Measurements from ENCODE around the gene EPS8L3.

- TF ChIP-seq JUND (IDR thresholded peaks at IDR 0.05; ENCODE audit: low read length), result no peak
- TF ChIP-seq SAP30 (IDR thresholded peaks at IDR 0.05; ENCODE audit: insufficient read depth, insufficient replicate concordance, low read length), result no peak
- no peak for TF ChIP-seq POLR2A (IDR thresholded peaks at IDR 0.05; ENCODE audit: control extremely low read depth in 1 of 2, low read depth in 2 of 2, low read length in 2 of 2)
- no peak for TF ChIP-seq KDM1A (IDR thresholded peaks at IDR 0.05; ENCODE audit: borderline replicate concordance, low read length)
- TF ChIP-seq CTCF (IDR thresholded peaks at IDR 0.05; ENCODE audit: control extremely low read depth in 1 of 3, insufficient read depth in 1 of 3, low read depth in 1 of 3, low read length in 3 of 3), result no peak
- TF ChIP-seq POLR2AphosphoS5 (IDR thresholded peaks at IDR 0.05; ENCODE audit: low read depth, low read length), result no peak
- no peak for TF ChIP-seq GTF2F1 (IDR thresholded peaks at IDR 0.05; ENCODE audit: borderline replicate concordance, low read depth, low read length)
These were observed 9.0 kb upstream of the EPS8L3 start for GRCh38 chr1:109772658-109773202.

All from H1 (cell line).